Neuron (in vitro differentiated cells): ENCODE measurements around the gene ACAD9.

Experiments
- H2AFZ ChIP-seq: one replicate; pipeline ENCODE4 v1.6.1; 2013; ENCODE audit warnings: low read depth, mild to moderate bottlenecking, inconsistent platforms, low read length, moderate library complexity
- H3K27me3 ChIP-seq: one replicate; pipeline ENCODE4 v1.6.1; 2013; ENCODE audit warnings: low read length; ENCODE audit not compliant: insufficient read depth
- H3K36me3 ChIP-seq: one replicate; pipeline ENCODE4 v1.6.1; 2013; ENCODE audit warnings: low read length; ENCODE audit not compliant: insufficient read depth
- H3K4me1 ChIP-seq: one replicate; pipeline ENCODE4 v1.6.1; 2013; ENCODE audit warnings: low read length; ENCODE audit not compliant: insufficient read depth
- H3K4me3 ChIP-seq: 2 replicates; pipeline ENCODE4 v1.5.1; 2013; ENCODE audit warnings: mild to moderate bottlenecking, low read length, moderate library complexity
- H3K9me3 ChIP-seq: one replicate; pipeline ENCODE4 v1.6.1; 2013; ENCODE audit warnings: low read length

The ACAD9 gene

DNA sequence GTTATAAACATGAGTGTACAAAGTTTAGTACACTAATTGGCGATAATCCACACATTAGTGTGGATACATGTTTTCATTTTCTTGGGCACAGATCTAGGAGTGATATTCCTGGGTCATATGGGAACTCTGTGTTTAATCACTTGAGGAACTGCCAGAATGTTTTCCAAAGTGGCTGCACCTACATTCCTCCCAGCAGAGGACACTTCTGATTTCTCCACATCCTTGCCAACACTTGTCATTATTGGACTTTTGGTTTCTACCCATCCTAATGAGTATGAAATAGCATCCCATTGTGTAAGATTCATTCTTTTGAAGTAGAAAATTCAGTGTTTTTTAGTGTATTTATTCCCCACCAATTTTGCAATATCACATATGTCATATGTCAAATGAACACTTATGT lies 60.8 kb downstream of the ACAD9 start:
- H3K9me3 ChIP-seq, result no peaks in the 10 kb centered on the region
- peaks cover 8% of the 10 kb centered on the region for H3K36me3 ChIP-seq
- H3K4me3 ChIP-seq, result no peak overlapping the region
- H3K4me1 ChIP-seq, result no peaks in the 10 kb centered on the region
- no peak overlapping the region for H2AFZ ChIP-seq
- H3K27me3 ChIP-seq, result no peaks in the 10 kb centered on the region

DNA sequence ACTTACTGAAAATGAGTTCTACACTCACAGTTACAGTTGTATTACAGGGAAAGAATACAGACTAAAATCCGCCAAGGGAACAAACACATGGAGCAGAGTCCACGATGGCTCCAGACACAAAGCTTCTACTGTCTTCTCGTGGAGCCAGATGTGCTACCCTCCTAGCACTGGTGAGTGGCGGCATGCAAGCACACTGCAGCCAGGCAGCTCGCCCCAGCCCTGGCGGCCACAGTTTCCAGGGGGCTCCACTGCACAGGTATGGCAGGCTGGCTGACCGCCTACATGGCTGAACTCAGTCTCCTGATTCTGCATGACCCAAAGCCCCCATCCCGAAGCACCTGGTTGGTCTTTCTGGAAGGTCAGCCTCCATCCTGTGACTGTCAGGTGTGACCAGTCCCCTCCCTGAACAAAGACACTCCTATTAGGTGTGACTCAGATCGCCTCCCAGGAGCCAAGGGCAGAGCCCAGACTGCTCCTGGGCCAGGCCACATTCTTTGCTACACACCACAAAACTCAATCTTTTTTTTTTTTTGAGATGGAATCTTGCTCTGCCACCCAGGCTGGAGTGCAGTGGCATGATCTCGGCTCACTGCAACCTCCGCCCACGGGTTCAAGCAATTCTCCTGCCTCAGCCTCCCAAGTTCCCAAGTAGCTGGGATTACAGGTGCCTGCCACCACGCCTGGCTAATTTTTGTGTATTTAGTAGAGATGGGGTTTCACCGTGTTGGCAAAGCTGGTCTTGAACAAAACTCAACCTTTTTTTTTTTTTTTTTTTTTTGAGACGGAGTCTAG lies 62.9 kb downstream of the ACAD9 start:
- Histone ChIP-seq H3K27me3 (no peaks in the 10 kb centered on the region), H2AFZ (no peak overlapping the region), H3K4me3 (no peak overlapping the region), H3K4me1 (no peaks in the 10 kb centered on the region), H3K9me3 (no peaks in the 10 kb centered on the region), H3K36me3 (peaks cover 8% of the 10 kb centered on the region)

DNA sequence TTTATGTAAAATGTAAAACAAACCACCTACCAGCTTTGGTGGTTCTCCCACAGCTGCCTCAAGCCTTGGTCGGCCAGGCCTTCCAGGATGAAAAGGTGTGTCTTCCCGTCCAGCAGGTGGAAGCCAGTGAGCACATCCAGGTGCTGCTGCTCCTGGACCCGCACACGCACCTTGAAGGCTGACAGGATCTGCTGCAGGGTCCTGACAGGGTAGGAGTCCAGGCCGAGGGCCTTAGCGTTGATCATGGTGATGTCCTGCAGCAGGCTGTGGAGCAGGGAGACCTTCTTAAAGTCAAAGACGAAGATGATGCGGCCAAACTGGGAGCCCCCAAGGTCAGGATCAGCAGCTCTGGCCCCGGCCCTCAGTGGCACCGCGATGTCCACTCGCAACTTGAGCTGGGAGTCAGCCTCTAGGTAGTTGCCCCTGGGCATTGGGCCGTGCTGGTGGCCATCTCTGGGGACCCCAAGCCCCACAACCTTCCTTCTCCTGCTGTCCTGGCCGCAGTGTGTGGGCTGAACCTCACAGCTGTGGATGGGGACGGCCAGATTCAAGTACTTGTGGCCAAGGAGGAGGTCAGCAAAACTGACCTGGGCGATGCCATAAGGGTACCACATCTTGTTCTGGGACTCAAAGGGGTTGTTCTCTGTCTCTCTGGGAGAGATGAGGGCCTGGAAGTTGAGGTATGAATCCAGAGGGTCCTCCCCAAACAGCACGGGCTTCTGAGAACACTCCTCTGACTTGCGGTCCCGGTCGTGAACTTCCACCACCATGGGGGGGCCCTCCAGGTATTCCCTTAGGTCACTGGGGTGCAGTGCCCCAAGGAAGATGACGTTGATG lies 65.8 kb downstream of the ACAD9 start:
- Histone ChIP-seq H2AFZ (no peak overlapping the region), H3K36me3 (peaks cover 8% of the 10 kb centered on the region), H3K4me1 (no peaks in the 10 kb centered on the region), H3K27me3 (no peaks in the 10 kb centered on the region), H3K9me3 (no peaks in the 10 kb centered on the region), H3K4me3 (no peak overlapping the region)

DNA sequence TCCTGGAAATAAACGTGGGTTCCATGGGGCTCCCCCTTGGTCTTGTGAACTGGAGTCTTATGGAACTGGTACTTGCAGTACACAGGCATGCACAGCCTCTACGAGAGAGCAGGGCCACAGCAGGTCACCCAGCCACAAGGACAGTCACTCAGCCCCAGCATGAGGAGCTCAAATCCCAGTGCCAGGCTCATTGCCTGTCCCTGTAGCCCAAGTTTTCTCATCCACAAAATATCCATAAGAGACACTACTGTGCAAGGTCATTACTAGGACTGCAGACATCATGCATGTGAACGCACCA lies 66.4 kb downstream of the ACAD9 start:
- Histone ChIP-seq H2AFZ (no peak overlapping the region), H3K27me3 (no peaks in the 10 kb centered on the region), H3K4me1 (no peaks in the 10 kb centered on the region), H3K36me3 (peaks cover 8% of the 10 kb centered on the region), H3K9me3 (no peaks in the 10 kb centered on the region), H3K4me3 (no peak overlapping the region)

DNA sequence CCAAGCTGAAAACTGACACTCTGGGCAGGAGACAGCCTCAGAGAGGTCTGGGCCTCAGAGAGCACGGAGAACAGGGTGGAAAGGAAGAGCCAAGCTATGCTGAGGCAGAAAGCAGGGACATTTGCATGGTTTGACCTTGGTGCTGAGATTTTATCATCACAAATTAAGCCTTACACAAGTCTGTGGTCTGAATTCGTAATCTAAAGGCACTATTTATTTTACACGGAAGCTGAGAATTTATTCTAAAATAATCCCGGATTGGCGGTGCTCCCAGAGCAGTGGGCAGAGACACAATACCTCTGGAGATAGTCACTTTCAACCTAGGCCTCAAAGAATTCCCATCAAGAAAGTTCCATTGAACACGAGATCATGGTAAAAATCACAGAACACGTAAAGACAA lies 67.0 kb downstream of the ACAD9 start:
- H3K9me3 ChIP-seq, result no peaks in the 10 kb centered on the region
- H3K27me3 ChIP-seq, result no peaks in the 10 kb centered on the region
- H3K4me3 ChIP-seq, result no peak overlapping the region
- H2AFZ ChIP-seq, result no peak overlapping the region
- H3K4me1 ChIP-seq, result no peaks in the 10 kb centered on the region
- H3K36me3 ChIP-seq, result peaks cover 8% of the 10 kb centered on the region

DNA sequence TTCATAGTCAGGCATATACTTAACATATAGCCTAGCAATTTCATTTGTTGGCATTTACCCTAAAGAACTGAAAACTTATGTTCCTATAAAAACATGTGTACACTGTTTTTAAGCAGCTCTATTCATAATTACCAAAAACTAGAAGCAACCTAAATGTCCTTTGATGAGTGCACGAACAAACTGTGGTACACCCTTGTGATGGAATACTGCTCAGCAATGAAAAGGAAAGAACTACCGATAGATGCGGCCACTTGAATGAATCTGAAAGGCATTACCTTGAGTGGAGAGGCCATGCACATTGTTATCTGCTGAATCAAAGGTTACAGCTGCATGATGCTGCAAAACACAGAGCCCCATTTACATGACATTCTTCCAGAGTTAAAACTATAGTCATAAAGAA lies 69.7 kb downstream of the ACAD9 start:
- Histone ChIP-seq H2AFZ (no peak overlapping the region), H3K27me3 (no peaks in the 10 kb centered on the region), H3K4me1 (no peaks in the 10 kb centered on the region), H3K9me3 (no peaks in the 10 kb centered on the region), H3K4me3 (no peak overlapping the region), H3K36me3 (peaks cover 8% of the 10 kb centered on the region)

DNA sequence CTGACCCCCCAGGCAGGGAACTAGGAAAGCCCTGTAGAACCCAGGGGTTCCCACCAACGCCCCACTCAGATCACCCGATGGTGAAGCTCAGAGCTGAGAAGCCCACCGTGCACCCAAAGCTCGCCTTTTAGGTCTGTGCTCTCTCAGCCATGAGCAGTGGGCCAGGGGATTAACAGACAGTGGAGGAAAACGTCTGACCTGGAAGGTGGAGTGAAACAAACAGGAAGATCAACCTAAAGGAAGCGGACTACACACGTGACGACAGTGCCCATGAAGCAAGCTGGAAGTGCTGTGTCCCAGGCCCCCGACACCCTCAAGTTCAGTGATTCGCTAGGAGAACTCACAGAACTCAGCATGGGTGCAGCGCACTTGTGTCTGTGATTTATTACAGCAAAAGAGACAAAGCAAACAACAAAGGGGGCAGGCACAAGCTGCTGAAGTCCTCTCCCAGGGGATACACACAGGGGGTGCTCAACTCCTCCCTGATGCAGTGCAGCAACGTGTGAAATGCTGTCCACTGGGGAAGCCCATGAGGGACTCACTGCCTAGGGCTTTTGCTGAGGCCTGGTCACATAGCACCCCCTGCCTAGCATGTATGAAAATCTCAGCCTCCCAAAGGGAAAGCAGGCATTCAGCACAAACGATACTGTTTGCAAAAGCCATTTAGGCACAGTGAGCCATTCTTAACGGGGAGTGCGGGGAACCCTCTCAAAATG lies 71.0 kb downstream of the ACAD9 start:
- no peaks in the 10 kb centered on the region for H3K4me1 ChIP-seq

DNA sequence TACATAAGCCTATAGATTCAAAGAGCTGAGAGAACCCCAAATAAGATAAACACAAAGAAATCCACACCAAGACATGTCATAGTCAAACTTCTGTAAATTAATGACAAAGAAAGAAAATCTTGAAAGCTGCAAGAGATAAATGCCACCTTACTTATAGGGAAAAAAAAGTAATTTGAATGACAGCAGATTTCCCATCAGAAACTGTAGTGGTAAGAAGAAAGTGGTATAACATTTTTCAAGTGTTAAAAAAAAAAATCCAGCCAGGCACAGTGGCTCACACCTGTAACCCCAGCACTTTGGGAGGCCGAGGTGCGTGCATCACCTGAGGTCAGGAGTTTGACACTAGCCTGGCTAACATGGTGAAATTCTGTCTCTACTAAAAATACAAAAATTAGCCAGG lies 77.0 kb downstream of the ACAD9 start:
- H3K9me3 ChIP-seq, result peaks cover 8% of the 10 kb centered on the region
- no peaks in the 10 kb centered on the region for H3K36me3 ChIP-seq
- H3K27me3 ChIP-seq, result no peaks in the 10 kb centered on the region
- no peak overlapping the region for H3K4me3 ChIP-seq
- no peak overlapping the region for H2AFZ ChIP-seq
- no peaks in the 10 kb centered on the region for H3K4me1 ChIP-seq

More for the DNA sequence above, 71.0 kb downstream of the ACAD9 start:
- Histone ChIP-seq H3K9me3 (no peaks in the 10 kb centered on the region), H3K4me3 (no peak overlapping the region), H2AFZ (no peak overlapping the region), H3K36me3 (no peaks in the 10 kb centered on the region), H3K27me3 (no peaks in the 10 kb centered on the region)
